HG03066 (cell line): ENCODE results near the gene SURF4.

Experiments used
- ATAC-seq: cut with Tn5 transposase; IDR thresholded peaks from one replicate; pipeline ENCODE4 v1.9.1; 2021; ENCODE audit warnings: low read depth; ENCODE audit not compliant: unreplicated experiment

SURF4 gene

DNA sequence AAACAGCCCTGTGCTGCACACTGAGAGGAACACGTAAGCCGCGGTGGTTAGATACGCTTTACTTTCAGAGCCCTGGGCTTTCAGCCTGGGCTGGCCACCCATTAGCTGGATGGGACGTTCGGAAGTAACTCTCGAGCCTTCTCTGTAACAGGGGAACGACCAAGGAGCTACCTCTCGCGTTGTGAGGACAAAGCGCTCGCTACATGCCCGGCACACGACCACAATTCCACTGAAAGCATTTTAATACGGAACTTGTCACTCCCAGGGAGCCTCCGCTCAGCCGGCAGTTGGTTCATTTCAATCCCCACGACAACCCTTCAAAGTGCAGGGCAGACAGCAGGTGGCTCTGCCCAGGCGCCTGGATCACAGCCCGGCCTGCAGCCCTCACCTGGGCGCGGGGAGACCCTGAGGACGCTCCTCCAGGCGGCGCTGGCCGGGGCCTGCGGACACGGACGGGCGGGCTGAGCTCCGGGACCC is 19.9 kb downstream of the SURF4 start:
- peak; percentile 28 for ATAC-seq

DNA sequence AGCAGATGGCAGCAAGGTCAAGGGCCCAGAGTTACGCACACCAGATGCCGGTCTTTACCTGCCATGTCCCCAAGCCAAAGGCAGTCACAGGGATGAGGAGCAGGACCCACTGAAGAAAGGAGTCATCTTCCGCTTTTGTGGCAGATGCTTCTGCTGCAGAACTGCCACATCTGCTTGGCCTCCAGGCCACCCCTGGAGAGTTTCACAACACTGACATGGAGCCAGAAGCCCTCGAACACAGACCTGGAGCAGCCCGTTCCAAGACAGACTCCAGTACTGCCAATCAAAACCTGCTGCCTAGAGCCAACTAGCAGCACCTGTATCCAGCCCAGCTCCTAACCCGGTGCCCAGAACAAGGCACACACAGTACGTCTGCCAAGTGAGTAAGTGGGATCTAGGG is 21.1 kb downstream of the SURF4 start:
- no peak for ATAC-seq

DNA sequence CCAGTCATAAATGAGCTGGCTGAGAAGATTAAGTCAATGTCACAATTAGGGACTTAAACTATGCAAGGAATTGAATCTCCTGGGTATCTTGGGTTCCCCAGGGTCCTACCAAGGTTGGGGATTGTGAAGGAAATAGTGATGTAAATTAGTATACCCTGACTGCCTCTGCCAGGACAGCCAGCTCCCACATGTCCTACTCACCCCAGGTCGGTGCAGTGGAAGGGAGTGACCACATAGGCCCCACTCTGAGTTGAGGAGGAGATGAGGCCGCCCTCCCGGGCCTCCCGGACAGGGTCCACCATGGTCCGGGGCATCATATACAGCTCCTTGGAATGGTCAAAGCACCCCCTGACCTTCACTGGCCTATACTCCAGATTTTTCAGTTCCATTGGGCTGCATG is 22.3 kb downstream of the SURF4 start:
- no peak for ATAC-seq

DNA sequence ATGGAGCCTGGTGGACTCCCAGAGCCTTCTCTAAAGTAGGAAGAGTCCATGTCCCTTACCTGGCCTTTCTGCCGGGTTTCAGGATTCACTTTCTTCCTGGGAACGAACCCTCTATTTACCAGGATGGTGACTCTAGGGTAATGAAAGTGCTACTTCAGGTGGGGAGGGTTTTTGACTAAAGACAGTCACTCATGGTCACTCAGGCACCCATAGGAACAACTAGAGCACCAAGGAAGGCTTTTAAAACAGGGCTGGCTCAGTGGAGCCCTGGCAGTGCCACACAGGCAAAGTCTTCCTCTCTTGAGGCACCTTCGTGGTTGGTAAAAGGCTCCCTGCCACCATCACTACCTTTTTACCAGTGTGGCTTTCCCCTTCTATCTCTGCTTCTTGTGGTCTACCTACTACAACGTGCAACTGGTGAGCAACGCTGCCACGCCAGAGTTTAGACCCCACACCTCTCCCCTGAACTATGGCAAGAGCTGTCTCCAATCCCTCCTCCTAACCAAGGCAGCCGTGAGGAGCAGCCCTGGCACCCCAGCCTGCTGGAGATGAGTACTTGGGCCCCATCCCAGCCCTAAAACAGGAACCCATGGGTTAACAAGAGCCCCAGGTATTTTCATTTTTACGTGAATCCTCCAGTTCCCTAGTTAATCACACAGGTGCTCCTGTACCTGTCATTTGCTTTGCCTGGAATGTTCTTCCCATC is 23.1 kb downstream of the SURF4 start:
- ATAC-seq, result no peak

DNA sequence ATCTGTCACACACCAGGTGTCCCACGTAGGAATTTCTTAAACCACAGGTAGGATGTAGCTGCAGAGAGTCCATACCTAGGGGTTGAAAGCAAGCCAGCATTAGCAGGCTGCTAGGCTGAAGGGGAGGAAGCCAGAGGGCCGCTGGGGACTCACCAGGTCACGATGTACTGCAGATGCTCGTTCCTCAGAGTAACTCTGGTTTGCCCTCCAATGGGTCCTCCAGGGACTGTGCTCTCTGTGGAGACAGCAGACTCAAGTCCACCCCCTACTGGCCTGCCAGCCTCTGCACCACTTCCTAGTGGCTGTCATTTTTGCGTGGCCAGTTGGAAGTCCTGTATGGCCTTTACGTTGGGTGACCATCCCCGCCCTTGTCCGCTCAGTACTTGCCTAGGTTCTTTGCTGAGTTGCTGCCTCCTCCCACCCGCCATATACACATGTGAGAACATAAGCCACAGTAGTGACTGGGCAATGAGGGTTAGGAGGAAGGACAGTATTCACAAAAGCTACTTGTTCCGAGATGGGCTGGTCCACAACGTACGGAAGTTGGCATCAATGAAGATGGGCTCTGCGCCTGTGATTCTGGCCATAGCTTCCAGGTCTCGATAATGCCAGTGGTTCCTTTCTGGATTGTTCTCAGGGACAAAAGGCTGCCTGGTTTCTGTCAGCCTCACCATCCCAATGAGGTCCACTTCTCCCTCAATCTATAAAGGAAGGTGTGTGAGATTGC is 23.8 kb downstream of the SURF4 start:
- no peak for ATAC-seq

DNA sequence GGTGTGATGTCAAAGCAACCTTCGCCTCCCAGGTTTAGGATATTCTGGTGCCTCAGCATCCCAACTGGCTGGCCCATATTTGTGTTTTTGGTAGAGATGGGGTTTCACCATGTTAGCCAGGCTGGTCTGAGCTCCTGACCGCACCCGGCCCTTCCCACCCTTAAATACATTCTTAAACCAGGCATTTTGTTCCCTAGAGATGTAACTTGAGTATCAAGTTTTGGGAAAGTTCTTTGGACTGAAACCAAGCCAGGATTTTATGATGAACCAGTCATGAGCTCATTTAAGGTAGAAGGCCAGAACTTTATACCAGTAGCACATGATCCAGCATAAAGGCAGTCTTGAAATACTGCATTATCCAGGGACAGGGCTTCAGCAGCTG is 24.3 kb downstream of the SURF4 start:
- ATAC-seq, result no peak

DNA sequence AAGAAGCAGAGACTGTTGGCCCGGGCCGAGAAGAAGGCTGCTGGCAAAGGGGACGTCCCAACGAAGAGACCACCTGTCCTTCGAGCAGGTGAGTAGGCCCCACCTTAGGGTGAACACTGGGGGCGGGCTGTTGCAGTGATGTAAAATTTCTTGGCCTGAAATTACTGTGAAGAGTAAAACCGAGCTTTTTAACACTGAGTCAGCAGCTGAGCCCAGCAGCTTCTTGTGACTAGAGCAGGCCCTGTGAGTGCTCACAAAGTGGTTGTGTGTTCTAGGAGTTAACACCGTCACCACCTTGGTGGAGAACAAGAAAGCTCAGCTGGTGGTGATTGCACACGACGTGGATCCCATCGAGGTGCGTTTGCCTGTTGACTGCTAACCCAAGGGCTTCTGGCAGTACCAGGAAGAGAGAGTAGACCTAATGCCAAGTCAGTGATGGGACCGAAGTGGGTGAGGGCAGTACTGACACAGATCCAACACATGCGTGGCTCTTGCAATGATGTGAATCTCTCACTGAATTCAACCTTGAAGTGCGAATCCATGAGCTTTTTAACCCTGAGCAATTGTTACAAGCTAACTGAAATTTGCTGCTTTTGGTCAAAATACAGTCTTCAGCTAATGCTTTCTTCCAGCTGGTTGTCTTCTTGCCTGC is 25.8 kb downstream of the SURF4 start:
- no peak for ATAC-seq

DNA sequence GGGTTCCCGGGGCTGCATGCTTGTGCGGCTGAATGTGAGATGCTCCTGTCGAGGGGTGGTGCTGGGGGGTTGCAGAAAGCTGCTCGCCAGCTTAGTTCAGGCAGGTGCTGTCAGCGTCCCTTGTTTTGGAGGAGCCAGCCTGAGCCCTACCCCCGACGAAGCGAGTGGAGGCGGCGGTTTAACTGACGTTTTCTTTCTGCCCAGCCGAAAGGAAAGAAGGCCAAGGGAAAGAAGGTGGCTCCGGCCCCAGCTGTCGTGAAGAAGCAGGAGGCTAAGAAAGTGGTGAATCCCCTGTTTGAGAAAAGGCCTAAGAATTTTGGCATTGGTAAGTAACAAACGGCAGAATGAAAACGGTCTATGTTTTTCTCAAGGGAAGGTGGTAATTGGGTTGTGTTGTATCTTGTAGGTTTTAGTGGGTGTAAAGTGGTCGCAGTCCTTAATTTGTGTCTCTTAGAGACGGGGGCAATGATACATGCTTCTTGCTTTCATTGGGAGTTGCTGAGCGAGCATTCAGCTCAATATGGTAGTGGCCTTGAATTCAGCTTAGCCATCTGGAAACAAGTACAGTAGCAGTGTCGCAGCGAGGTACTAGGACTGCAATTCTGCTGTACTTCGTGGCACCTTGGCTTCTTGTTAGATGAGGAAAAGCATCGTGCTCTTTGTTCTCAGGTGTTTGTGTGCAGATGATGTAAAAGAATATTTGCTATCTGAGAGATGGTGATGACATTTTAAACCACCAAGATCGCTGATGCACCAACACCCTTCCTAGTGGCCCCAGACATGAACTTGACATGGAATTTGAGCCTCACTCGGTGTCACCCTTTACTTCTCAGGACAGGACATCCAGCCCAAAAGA is 26.9 kb downstream of the SURF4 start:
- no peak for ATAC-seq

DNA sequence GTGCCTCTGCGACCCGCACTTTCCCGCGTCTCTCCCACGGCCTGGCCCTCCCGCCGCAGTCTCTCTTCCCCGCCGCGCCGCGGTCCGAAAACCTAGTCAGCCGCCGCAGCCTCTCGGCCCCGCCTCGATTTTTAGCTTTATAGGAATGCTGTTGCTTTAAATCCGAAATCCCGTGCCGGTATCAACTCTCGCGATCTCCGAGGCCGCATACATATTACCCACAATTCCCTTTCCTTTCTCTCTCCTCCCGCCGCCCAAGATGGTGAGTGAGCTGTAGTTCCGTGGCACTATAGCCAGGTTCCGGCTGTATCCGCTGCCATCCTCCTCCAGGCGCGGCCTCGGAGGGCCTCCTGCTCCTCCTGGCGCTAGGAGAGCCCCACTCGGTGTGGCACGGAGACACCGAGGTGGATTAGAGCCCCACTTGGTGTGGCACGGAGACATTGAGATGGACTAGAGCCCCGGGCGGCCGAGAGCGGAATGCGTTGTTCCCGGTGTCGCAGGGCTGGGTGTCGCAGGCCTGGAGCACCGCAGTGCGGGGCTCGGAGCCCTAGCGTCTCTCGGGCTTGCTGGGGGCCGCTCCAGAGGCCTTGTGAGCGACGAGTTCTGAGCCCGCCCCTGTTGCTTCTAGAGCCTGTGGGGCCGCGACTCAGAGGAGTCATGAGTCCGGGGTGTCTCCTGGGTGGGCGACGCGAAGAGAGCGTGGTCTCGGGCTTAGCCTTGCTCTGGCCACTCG is 27.7 kb downstream of the SURF4 start, which contains the start of the genes MED22 and RPL7A:
TSS of gene MED22 (minus strand) at position 147 of the 733 bp plus-strand sequence. CDS start 1,469 bp downstream, outside the sequence.
TSS of gene RPL7A (plus strand) at position 234 of the 733 bp plus-strand sequence. CDS start at position 260, 26 bp downstream.
- ATAC-seq, result no peak

DNA sequence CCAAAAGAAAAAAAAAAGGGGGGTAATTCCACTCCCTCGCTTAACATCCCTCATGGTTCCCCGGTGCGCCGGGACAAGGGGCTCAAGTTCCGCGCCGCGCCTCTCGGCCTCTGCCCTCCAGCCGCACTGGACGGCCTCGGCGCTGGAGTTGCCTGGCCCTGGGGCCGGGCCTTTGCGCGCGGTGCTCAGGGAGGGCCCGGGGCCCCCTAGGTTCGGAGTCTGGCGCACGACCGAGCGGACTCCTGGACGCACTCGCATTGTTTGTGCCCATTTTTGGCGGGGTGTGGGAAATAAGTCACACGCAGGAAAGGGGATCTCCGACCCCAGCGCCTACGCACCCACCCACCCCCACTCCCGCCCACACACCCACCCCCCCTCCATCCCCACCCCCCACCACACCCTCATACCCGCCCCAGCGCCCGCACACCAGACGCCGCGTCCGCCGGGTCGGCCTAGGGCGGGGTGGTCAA is 28.3 kb downstream of the SURF4 start:
- no peak for ATAC-seq

DNA sequence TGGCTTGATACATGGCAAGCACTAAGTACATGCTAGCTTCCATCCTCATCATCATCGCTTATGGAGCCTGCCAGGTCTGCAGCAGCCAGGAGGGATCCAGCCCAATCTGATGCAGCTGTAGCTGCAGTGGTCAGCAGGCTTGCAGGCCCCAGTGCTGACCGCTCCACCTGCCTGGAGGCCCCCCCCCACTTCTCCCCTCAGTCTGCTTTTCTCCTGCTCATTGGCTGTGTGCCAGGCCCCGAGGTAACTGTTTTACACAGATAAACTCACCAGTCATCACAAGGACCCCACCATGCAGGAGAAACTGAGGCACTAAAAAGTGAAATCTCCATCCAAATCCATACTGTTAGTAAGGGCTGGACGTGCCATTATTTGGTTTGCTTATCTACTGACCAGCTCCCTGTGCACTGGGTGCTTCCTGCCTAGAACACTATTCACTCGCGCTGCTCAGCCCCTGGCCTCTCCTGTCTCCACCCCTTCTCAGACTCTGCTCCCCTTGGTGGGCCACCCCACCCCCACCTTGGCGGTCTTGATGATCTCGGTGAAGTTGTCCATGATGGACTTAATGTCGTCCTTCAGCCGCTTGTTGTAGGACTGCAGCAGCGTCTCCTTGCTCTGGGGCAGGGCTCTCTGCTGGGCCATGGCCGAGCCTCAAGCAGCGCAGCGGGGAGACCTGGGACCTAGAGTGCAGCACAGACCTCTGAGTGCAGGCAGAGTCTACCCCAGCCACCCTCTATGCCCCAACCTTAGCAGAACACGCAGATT is 29.7 kb downstream of the SURF4 start:
- no peak for ATAC-seq

DNA sequence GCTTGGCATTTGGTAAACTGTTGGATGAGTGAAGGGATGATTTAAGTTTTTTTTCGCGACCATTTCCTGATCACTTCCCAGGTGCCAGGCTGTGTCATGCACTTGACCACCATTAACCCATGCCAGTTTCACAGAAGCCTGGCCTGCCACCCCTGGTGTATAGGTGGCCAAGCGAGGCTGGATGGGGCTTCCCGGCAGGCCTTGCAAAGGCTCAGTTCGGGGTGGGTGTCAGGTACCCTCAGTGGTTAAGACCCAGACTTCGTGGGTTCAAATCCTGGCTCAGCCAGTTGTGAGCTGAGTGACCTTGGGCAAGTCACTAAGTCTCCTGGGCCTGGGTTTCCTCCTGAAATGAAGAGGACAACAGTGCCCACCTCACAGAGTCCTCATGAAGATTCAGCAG is 30.3 kb downstream of the SURF4 start:
- ATAC-seq, result no peak

DNA sequence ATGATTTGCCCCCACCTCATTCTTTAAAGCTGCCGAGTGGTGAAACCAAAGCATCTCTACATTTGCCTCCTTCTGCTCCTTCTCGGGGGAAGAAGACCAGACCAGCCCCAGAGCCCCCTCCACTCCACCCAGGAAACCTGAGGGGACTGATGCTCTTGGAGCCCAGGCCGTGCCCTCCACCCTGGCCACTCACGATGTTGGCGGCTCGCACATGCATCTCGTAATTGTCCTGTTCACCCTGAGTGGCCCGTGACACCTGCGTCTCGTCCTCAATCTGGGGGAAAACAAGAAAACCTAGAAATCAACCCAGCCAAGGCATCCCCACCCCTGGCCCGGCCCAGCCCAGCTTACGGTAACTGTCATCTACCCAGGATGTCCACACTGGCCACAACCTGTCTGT is 30.9 kb downstream of the SURF4 start:
- no peak for ATAC-seq

DNA sequence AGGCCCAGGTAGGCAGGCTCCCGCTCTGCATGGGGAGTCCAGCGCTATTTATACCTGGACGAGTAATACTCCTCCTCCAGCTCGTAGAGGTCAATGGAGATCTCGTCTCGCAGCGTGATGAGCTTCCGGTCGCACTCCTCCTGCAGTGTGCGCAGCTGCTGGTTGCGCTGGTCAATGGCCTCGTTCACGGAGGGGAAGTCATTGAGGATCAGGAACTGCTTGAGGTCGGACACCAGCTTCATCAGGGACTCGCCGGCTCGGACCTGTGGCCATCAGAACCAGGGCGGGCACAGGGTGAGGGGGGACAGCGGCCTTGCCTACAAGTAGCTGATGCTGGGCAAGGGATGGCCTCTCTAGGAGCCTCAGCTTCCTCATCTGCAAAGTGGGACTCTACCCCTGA is 31.8 kb downstream of the SURF4 start:
- no peak for ATAC-seq

DNA sequence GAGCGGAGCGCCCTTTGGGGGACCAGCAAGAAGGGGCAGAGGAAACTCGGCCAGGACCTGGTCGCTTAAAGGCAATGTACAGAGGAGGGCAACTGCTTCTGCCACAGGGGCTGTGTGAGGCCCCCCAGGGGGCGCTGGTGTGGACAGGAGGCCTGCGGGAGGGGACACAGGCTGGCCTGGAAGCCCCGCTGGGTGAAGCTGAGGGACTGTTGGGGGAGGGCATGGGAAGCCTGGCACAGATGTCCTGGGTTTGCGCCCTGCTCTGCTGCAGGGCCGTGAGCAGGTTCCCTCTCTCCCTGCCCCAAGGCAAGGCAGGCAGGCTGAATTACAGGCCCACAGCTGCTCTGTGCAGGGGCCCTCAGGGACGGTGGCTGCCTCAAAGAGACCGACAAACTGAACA is 33.3 kb downstream of the SURF4 start:
- no peak for ATAC-seq

DNA sequence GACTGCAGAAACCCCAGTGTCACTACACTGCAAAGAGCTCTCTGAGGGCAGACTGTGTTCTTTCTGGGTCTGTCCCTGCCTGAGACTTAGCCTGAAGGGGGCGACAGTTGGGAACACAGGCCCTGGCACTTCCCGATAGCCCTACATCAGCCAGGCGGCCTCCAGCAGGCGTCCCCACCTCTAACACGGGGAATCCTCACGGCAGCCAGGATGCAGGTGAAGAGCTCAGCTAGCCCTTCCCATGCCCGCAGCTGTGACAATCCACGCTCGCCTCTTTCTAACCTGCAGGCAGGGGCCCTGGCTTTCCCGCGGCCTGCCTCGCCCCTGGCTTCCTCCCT is 33.8 kb downstream of the SURF4 start:
- no peak for ATAC-seq

DNA sequence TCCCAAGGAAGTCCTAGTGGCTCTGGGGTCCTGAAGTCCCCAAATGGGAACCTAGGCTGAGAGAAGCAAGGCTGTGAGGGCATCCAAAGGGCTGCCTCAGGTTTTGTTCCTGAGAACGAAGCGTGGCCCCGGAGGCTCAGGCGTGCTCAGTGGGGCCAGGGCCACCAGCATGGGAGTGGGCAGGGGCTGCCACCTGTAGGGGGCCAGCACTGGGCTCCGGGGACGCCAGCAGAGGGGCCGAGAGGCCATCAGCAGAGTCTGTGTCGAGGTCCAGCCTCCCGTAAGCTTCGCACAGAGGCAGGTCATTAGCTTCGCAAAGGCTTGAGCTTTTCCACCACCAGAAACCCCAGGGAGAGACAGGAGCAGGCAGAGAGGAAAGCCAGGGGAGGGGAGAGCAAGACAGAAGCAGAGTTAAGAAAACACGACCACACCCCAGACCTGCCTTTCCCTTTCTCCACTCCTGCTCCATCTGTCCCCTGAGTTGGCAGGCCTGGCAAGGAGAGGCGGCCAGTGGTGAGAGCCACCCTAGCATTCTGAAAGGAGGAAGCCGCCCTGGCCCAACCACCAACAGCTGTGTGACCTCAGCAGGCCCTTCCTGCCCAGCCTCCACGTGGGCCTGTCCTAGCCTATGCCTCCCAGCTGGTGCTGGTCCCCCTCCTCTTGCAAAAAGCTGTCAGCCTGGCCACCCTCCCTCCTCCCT is 34.3 kb downstream of the SURF4 start:
- ATAC-seq, result no peak

DNA sequence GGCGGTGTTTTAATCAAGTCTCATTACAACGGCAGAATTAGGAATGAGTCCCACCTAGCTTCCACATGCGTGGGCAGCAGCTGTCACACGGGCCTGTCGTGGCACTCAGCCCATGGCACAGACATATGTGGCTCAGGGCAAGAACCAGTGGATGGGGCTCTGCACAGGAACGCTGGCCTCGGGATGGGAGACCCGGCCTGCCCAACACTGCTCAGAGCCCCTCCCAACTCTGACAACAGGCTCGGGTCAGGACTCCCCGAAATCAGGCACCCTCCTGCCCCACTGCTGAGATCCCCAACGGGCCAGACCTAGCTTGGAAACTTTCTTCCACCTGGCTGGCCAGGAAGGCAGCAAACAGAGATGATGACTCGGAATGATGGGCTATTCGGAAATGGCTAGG is 34.9 kb downstream of the SURF4 start:
- ATAC-seq, result no peak

DNA sequence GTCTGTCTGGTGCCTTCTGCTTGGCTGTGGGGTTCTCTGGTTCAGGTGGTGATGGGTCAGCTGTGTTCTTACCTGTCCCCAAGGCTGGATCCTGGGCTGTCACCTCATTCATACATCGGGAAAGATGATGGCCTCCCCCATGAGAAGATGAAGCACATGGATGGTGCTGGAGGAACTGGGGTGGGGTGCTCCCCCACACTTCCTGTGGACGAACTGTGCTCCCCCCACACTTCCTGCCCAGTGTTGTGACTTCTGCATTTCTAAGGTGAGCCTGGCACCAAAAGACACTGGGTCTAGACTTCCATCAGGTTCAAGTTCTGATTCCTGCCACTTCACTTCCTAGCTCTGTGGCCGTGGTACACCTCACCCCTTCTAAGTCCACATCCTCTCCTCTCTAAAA is 35.6 kb downstream of the SURF4 start:
- no peak for ATAC-seq
